ENCODE measurements around the gene BNC2.

The BNC2 gene

GRCh38 chr9:16868701-16869100 lies 1.8 kb downstream of the BNC2 start:
- DNase-seq = no peak

- DNase-seq = no peak
Observed at GRCh38 chr9:16867576-16868311, 2.7 kb downstream of the BNC2 start.

- DNase-seq = no peak
Observed at GRCh38 chr9:16866587-16866986, 3.9 kb downstream of the BNC2 start.

GRCh38 chr9:16864649-16865434 lies 5.6 kb downstream of the BNC2 start:
- DNase-seq = no peak

- no peak for DNase-seq
Observed at GRCh38 chr9:16848179-16848578, 22.3 kb downstream of the BNC2 start.

- no peak for DNase-seq
Observed at GRCh38 chr9:16846986-16847385, 23.5 kb downstream of the BNC2 start.

GRCh38 chr9:16846367-16846766 lies 24.1 kb downstream of the BNC2 start:
- DNase-seq = no peak

- no peak for DNase-seq
Observed at GRCh38 chr9:16834817-16835216, 35.7 kb downstream of the BNC2 start.

- no peak for DNase-seq
Observed at GRCh38 chr9:16833296-16833835, 37.1 kb downstream of the BNC2 start.

GRCh38 chr9:16832101-16832500 lies 38.4 kb downstream of the BNC2 start:
- DNase-seq = no peak

- no peak for DNase-seq
Observed at GRCh38 chr9:16830806-16831205, 39.7 kb downstream of the BNC2 start.

- DNase-seq = no peak
Observed at GRCh38 chr9:16828340-16829281, 41.9 kb downstream of the BNC2 start.

GRCh38 chr9:16825971-16826625 lies 44.4 kb downstream of the BNC2 start:
- DNase-seq = no peak

- no peak for DNase-seq
Observed at GRCh38 chr9:16825331-16825725, 45.1 kb downstream of the BNC2 start.

- DNase-seq = no peak
Observed at GRCh38 chr9:16824545-16825330, 45.7 kb downstream of the BNC2 start.

- DNase-seq = no peak
Observed at GRCh38 chr9:16823906-16824305, 46.6 kb downstream of the BNC2 start.

- DNase-seq = no peak
Observed at GRCh38 chr9:16821344-16821743, 49.1 kb downstream of the BNC2 start.

GRCh38 chr9:16817514-16817913 lies 53.0 kb downstream of the BNC2 start:
- no peak for DNase-seq

- no peak for DNase-seq
Observed at GRCh38 chr9:16817002-16817401, 53.5 kb downstream of the BNC2 start.

GRCh38 chr9:16816011-16816410 lies 54.5 kb downstream of the BNC2 start:
- no peak for DNase-seq

GRCh38 chr9:16815079-16815478 lies 55.4 kb downstream of the BNC2 start:
- no peak for DNase-seq

GRCh38 chr9:16813838-16814237 lies 56.6 kb downstream of the BNC2 start:
- DNase-seq = no peak

All from inflammatory macrophage treated with lipopolysaccharide for 4 hours (primary cell).